Stimulated activated naive B cell treated with anti-CD40 and anti-IgM and Interleukin-4, amounts not matched to agents 10 μg/mL and 1 μg/mL and 100 μg/mL, for 72 hours (primary cell): ENCODE results near the gene PPP1R36.
"Not testable (repeated sequence)": the region's sequence is repeated elsewhere in the genome, so short reads cannot be mapped to it uniquely, and the experiment has no call there.

Source experiments
- ATAC-seq, 2 donors: fragments of 150-1000 bp; cut with Tn5 transposase; replicated peaks; 2 replicates each; pipeline ENCODE4 v1.10.0; 2021; ENCODE audit warnings: moderate library complexity in 1 of 2
- DNase-seq: peaks from one replicate; pipeline ENCODE4 v3.0.0; 2021
- H3K27ac Mint-ChIP-seq: one replicate; pipeline ENCODE4 v1.8.0; 2022; ENCODE audit warnings: mild to moderate bottlenecking, mixed read lengths
- H3K27me3 Mint-ChIP-seq, 2 donors: one replicate each; pipeline ENCODE4 v1.8.0; 2022; ENCODE audit warnings: mixed read lengths in 2 of 2
- H3K36me3 Mint-ChIP-seq, 2 donors: one replicate each; pipeline ENCODE4 v1.8.0; 2022; ENCODE audit warnings: mixed read lengths in 2 of 2, mild to moderate bottlenecking in 1 of 2
- H3K4me1 Mint-ChIP-seq, 2 donors: one replicate each; pipeline ENCODE4 v1.8.0; 2022; ENCODE audit warnings: mixed read lengths in 2 of 2, mild to moderate bottlenecking in 1 of 2
- H3K4me3 Mint-ChIP-seq, 2 donors: one replicate each; pipeline ENCODE4 v1.8.0; 2022; ENCODE audit warnings: mild to moderate bottlenecking in 2 of 2, mixed read lengths in 2 of 2, moderate library complexity in 1 of 2
- H3K9me3 Mint-ChIP-seq, 2 donors: one replicate each; pipeline ENCODE4 v1.8.0; 2022; ENCODE audit warnings: mixed read lengths in 2 of 2, mild to moderate bottlenecking in 1 of 2

Gene PPP1R36

GRCh38 chr14:64509036-64509435 is 40.7 kb upstream of the PPP1R36 start:
- no peak for DNase-seq
- H3K27me3 Mint-ChIP-seq = no peaks in the 10 kb centered on the region
- peak overlapping the region; percentile 86 for H3K27ac Mint-ChIP-seq
- no peaks in the 10 kb centered on the region for H3K9me3 Mint-ChIP-seq
- peaks cover 45 to 73% of the 10 kb centered on the region in 2 donors for H3K4me1 Mint-ChIP-seq
- H3K36me3 Mint-ChIP-seq = peaks cover 14 to 19% of the 10 kb centered on the region in 2 donors
- H3K4me3 Mint-ChIP-seq = peak overlapping the region; percentile 39 to 47
- ATAC-seq = no peak

- H3K27ac Mint-ChIP-seq = no peak overlapping the region
- no peaks in the 10 kb centered on the region for H3K27me3 Mint-ChIP-seq
- no peaks in the 10 kb centered on the region for H3K9me3 Mint-ChIP-seq
- peaks cover 4 to 8% of the 10 kb centered on the region in 2 donors for H3K36me3 Mint-ChIP-seq
- H3K4me1 Mint-ChIP-seq = peaks cover 39 to 72% of the 10 kb centered on the region in 2 donors
- DNase-seq = peak; percentile 20
- peak overlapping the region in 1 of 2 donors; percentile 41 for H3K4me3 Mint-ChIP-seq
- ATAC-seq = no peak
These were observed 38.7 kb upstream of the PPP1R36 start for GRCh38 chr14:64510825-64511671.

- H3K4me1 Mint-ChIP-seq = peaks cover 32 to 65% of the 10 kb centered on the region in 2 donors
- H3K4me3 Mint-ChIP-seq = no peak overlapping the region
- H3K27ac Mint-ChIP-seq = no peak overlapping the region
- DNase-seq (no peak), ATAC-seq (no peak)
- no peaks in the 10 kb centered on the region for H3K9me3 Mint-ChIP-seq
- H3K36me3 Mint-ChIP-seq = peaks cover 3 to 8% of the 10 kb centered on the region in 2 donors
- no peaks in the 10 kb centered on the region for H3K27me3 Mint-ChIP-seq
These were observed 36.5 kb upstream of the PPP1R36 start for GRCh38 chr14:64513271-64513670.

DNA sequence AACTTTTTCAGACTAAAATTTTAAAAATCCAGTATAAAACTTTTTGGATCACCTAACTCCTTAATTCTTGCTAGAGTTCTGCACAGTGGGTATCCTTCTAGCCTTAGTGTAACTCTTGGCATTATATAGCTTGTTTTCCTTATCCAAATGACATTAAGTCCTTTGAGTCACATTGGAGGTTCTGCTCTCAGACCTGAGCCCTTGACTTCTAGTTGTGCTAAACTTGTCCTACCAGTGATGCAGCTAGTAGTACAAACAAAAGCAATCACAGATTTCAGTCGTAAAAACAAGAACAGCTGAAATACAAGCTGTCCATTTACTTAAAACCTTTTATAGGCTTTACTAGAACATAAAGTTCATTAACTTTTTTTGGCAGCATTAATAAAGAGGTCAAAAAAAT is 34.7 kb upstream of the PPP1R36 start:
- peaks cover 2 to 4% of the 10 kb centered on the region in 2 donors for H3K36me3 Mint-ChIP-seq
- ATAC-seq (no peak), DNase-seq (no peak)
- H3K4me3 Mint-ChIP-seq = no peak overlapping the region
- H3K4me1 Mint-ChIP-seq = peaks cover 25 to 49% of the 10 kb centered on the region in 2 donors
- H3K9me3 Mint-ChIP-seq = no peaks in the 10 kb centered on the region
- no peak overlapping the region for H3K27ac Mint-ChIP-seq
- no peaks in the 10 kb centered on the region for H3K27me3 Mint-ChIP-seq

- no peak overlapping the region for H3K4me3 Mint-ChIP-seq
- ATAC-seq (no peak), DNase-seq (no peak)
- peaks cover 2 to 4% of the 10 kb centered on the region in 2 donors for H3K36me3 Mint-ChIP-seq
- peaks cover 11 to 32% of the 10 kb centered on the region in 2 donors for H3K4me1 Mint-ChIP-seq
- no peaks in the 10 kb centered on the region for H3K27me3 Mint-ChIP-seq
- no peak overlapping the region for H3K27ac Mint-ChIP-seq
- no peaks in the 10 kb centered on the region for H3K9me3 Mint-ChIP-seq
These were observed 32.8 kb upstream of the PPP1R36 start for GRCh38 chr14:64516969-64517368.

DNA sequence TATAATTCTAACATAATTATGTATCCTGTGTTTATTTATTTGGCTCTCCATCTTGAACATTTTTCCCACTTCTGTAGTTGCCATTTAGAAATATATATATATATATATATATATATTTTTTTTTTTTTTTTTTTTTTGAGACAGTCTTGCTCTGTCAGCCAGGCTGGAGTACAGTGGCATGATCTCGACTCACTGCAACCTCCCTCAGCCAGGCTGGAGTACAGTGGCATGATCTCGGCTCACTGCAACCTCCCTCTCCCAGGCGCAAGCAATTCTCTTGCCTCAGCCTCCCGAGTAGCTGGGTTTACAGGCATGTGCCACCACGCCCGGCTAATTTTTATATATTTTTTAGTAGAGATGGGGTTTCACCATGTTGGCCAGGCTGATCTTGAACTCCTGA is 32.1 kb upstream of the PPP1R36 start:
- H3K27ac Mint-ChIP-seq, H3K27me3 Mint-ChIP-seq, H3K36me3 Mint-ChIP-seq, H3K9me3 Mint-ChIP-seq, DNase-seq, ATAC-seq, H3K4me3 Mint-ChIP-seq: not testable (repeated sequence)
- H3K4me1 Mint-ChIP-seq = peaks cover 11 to 32% of the 10 kb centered on the region in 2 donors

- Mint-ChIP-seq H3K36me3 (peaks cover 2 to 4% of the 10 kb centered on the region in 2 donors), H3K27ac (no peak overlapping the region), H3K27me3 (no peaks in the 10 kb centered on the region), H3K4me1 (peaks cover 11 to 32% of the 10 kb centered on the region in 2 donors), H3K9me3 (no peaks in the 10 kb centered on the region), H3K4me3 (no peak overlapping the region)
- ATAC-seq (no peak), DNase-seq (no peak)
These were observed 31.5 kb upstream of the PPP1R36 start for GRCh38 chr14:64518229-64518628.

DNA sequence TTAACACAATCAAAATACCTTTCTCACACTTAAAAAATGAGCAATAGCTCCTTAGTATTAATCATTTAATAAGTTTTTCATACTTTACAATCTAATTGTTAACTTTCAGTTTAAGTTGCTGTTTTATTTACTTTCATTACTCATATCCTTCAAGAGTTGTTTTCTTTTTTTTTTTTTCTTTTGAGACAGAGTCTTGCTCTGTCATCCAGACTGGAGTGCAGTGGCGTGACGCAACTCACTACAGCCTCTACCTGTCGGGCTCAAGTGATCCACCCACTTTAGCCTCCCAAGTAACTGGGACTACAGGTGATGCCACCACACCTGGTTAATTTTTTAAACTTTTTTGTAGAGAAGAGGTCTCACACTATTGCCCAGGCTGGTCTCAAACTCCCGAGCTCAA is 29.1 kb upstream of the PPP1R36 start:
- H3K27me3 Mint-ChIP-seq = no peaks in the 10 kb centered on the region
- peaks cover 0 to 4% of the 10 kb centered on the region in 2 donors for H3K36me3 Mint-ChIP-seq
- H3K27ac Mint-ChIP-seq = no peak overlapping the region
- DNase-seq (no peak), ATAC-seq (no peak)
- no peak overlapping the region for H3K4me3 Mint-ChIP-seq
- peaks cover 9 to 20% of the 10 kb centered on the region in 2 donors for H3K4me1 Mint-ChIP-seq
- H3K9me3 Mint-ChIP-seq = no peaks in the 10 kb centered on the region

GRCh38 chr14:64522591-64523355 is 27.0 kb upstream of the PPP1R36 start:
- Mint-ChIP-seq H3K4me1 (peaks cover 4 to 7% of the 10 kb centered on the region in 2 donors), H3K36me3 (peaks cover 4 to 15% of the 10 kb centered on the region in 2 donors), H3K27ac (no peak overlapping the region), H3K4me3 (no peak overlapping the region), H3K9me3 (no peaks in the 10 kb centered on the region), H3K27me3 (no peaks in the 10 kb centered on the region)
- DNase-seq (no peak), ATAC-seq (no peak)

- Mint-ChIP-seq H3K36me3 (peaks cover 4 to 23% of the 10 kb centered on the region in 2 donors), H3K4me1 (no peaks in the 10 kb centered on the region), H3K9me3 (no peaks in the 10 kb centered on the region), H3K27ac (no peak overlapping the region), H3K4me3 (no peak overlapping the region), H3K27me3 (no peaks in the 10 kb centered on the region)
- no peak for DNase-seq
- no peak for ATAC-seq
These were observed 24.4 kb upstream of the PPP1R36 start for GRCh38 chr14:64525354-64525753.

- Mint-ChIP-seq H3K4me1 (no peaks in the 10 kb centered on the region), H3K27me3 (no peaks in the 10 kb centered on the region), H3K9me3 (peaks cover 0 to 2% of the 10 kb centered on the region in 2 donors)
These were observed 18.2 kb upstream of the PPP1R36 start for GRCh38 chr14:64531567-64531966.

GRCh38 chr14:64536488-64537245 is 13.1 kb upstream of the PPP1R36 start:
- DNase-seq = no peak
- Mint-ChIP-seq H3K9me3 (peaks cover 0 to 9% of the 10 kb centered on the region in 2 donors), H3K4me1 (peaks cover 18 to 20% of the 10 kb centered on the region in 2 donors), H3K27me3 (peaks cover 15 to 20% of the 10 kb centered on the region in 2 donors), H3K36me3 (peaks cover 6 to 17% of the 10 kb centered on the region in 2 donors), H3K27ac (peak overlapping the region; percentile 31), H3K4me3 (no peak overlapping the region)
- no peak for ATAC-seq

More at GRCh38 chr14:64531567-64531966, 18.2 kb upstream of the PPP1R36 start:
- H3K36me3 Mint-ChIP-seq = peaks cover 4 to 13% of the 10 kb centered on the region in 2 donors
- no peak for DNase-seq
- H3K4me3 Mint-ChIP-seq = no peak overlapping the region
- no peak for ATAC-seq
- H3K27ac Mint-ChIP-seq = no peak overlapping the region

- Mint-ChIP-seq H3K4me1 (peaks cover 22 to 31% of the 10 kb centered on the region in 2 donors), H3K9me3 (peaks cover 0 to 11% of the 10 kb centered on the region in 2 donors), H3K27me3 (peaks cover 22 to 27% of the 10 kb centered on the region in 2 donors), H3K36me3 (peaks cover 6 to 19% of the 10 kb centered on the region in 2 donors), H3K27ac (peak within 1 kb of the TSS; percentile 95), H3K4me3 (peak within 1 kb of the TSS; percentile 84 to 92)
- peak; percentile 98 for DNase-seq
- ATAC-seq = peak; percentile 95 to 97
These were observed 9.3 kb upstream of the PPP1R36 start, which contains the start of gene HSPA2 for GRCh38 chr14:64540208-64541202. Gene HSPA2, plus strand, starts transcription at chr14:64540741. Its CDS starts 109 bp downstream, at chr14:64540850.
